Measurements from ENCODE around the gene PRKCH.

Gene PRKCH

DNA sequence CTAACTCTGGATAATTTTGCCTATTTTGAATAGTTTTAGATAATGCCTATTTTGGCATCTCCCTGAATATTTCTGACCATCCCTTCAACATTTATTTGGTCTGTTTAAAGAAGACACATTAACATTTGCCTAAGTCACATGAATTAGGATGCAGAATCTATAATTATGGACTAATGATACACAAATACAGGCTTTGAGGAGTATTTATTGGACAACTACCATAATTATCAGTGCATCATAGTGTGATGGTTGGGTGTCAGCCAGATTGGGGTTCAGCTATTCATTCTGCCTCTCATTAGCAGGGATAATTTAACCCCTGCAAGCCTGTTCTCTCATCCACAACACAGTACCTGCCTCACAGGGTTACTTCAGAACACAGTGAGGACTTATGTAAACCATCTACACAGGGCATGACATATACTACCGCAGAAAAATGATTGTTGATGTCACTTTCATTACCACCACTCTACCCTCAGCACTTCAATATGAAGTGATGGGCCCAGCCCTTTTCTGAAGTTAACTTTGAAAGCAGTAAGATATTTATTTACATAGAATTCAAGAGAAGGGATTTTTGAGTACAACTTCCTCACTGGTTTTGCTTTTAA is 14.4 kb downstream of the PRKCH start:
- no peak overlapping the region for H3K27ac ChIP-seq (ENCODE audit: low read depth, low read length)

GRCh38 chr14:61337893-61338292 is 16.5 kb downstream of the PRKCH start:
- H3K79me2 ChIP-seq (ENCODE audit: control insufficient read depth, insufficient read depth, low read length, unreplicated experiment): no peaks in the 10 kb centered on the region
- no peaks in the 10 kb centered on the region for H3K27me3 ChIP-seq (ENCODE audit: insufficient read depth, low read length)
- H3K27ac ChIP-seq (ENCODE audit: low read depth, low read length): no peak overlapping the region
- no peaks in the 10 kb centered on the region for H3K4me1 ChIP-seq (ENCODE audit: control insufficient read depth, insufficient read depth, low read length, unreplicated experiment)
- no peak overlapping the region for H3K4me3 ChIP-seq (ENCODE audit: low read depth, low read length)
- H2AFZ ChIP-seq (ENCODE audit: low read length, unreplicated experiment): no peak overlapping the region
- H3K36me3 ChIP-seq (ENCODE audit: insufficient read depth, low read length): no peaks in the 10 kb centered on the region

More for the DNA sequence above, 14.4 kb downstream of the PRKCH start:
- H3K27me3 ChIP-seq (ENCODE audit: insufficient read depth, low read length): no peaks in the 10 kb centered on the region
- no peaks in the 10 kb centered on the region for H3K79me2 ChIP-seq (ENCODE audit: control insufficient read depth, insufficient read depth, low read length, unreplicated experiment)
- H2AFZ ChIP-seq (ENCODE audit: low read length, unreplicated experiment): no peak overlapping the region
- H3K36me3 ChIP-seq (ENCODE audit: insufficient read depth, low read length): no peaks in the 10 kb centered on the region
- H3K4me3 ChIP-seq (ENCODE audit: low read depth, low read length): no peak overlapping the region
- H3K4me1 ChIP-seq (ENCODE audit: control insufficient read depth, insufficient read depth, low read length, unreplicated experiment): no peaks in the 10 kb centered on the region

GRCh38 chr14:61338457-61338856 is 17.1 kb downstream of the PRKCH start:
- no peak overlapping the region for H3K27ac ChIP-seq (ENCODE audit: low read depth, low read length)
- H2AFZ ChIP-seq (ENCODE audit: low read length, unreplicated experiment): no peak overlapping the region
- H3K27me3 ChIP-seq (ENCODE audit: insufficient read depth, low read length): no peaks in the 10 kb centered on the region
- no peaks in the 10 kb centered on the region for H3K79me2 ChIP-seq (ENCODE audit: control insufficient read depth, insufficient read depth, low read length, unreplicated experiment)
- H3K4me1 ChIP-seq (ENCODE audit: control insufficient read depth, insufficient read depth, low read length, unreplicated experiment): peaks cover under 1% of the 10 kb centered on the region
- H3K4me3 ChIP-seq (ENCODE audit: low read depth, low read length): no peak overlapping the region
- H3K36me3 ChIP-seq (ENCODE audit: insufficient read depth, low read length): no peaks in the 10 kb centered on the region

DNA sequence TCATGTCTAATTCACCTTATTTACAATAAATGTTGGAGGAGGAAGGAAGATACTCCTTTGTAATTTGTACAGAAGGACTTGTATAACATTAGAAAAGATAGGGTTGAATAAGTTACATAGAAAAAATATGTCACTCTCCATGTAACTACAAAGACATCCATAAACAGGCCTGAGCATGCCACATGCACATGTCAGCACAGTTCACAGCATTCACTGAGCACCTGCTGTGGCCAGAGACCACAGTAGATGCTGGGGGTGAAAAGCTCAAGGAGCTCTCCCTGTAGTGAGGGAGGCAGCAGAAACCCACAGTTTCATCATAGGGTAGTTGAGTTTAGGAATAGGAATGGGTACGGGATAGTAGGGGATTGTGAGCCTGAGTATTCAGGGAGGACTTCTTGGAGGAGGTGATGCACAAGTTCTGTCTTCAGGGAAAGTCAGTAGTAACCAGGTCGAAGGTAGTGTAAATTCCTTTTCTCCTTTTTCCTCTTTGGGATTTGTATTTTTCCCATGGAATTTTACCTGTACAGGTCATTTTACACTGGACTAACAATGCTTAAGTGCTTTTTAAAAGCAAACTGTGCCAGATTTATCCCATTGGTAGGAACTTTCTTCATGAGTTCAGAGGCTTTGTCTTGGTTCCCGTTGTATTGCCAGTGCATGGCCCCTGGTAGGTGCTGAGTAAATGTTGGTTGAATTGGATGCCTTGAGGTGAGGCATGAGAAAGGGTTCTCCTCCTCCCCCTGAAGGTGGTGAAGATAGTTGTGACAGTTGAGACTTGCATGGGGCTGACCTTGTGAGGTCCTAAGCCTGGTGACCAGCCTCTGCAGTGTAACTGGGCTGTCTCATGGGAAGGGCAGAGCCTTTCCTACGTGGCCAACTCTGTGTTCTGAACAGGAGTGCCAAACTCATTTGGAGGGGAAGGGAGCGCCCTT is 20.2 kb downstream of the PRKCH start:
- no peak overlapping the region for H3K4me3 ChIP-seq (ENCODE audit: low read depth, low read length)
- no peaks in the 10 kb centered on the region for H3K79me2 ChIP-seq (ENCODE audit: control insufficient read depth, insufficient read depth, low read length, unreplicated experiment)
- H3K27ac ChIP-seq (ENCODE audit: low read depth, low read length): no peak overlapping the region
- no peaks in the 10 kb centered on the region for H3K27me3 ChIP-seq (ENCODE audit: insufficient read depth, low read length)
- peaks cover 9% of the 10 kb centered on the region for H3K4me1 ChIP-seq (ENCODE audit: control insufficient read depth, insufficient read depth, low read length, unreplicated experiment)
- H3K36me3 ChIP-seq (ENCODE audit: insufficient read depth, low read length): no peaks in the 10 kb centered on the region
- H2AFZ ChIP-seq (ENCODE audit: low read length, unreplicated experiment): no peak overlapping the region

DNA sequence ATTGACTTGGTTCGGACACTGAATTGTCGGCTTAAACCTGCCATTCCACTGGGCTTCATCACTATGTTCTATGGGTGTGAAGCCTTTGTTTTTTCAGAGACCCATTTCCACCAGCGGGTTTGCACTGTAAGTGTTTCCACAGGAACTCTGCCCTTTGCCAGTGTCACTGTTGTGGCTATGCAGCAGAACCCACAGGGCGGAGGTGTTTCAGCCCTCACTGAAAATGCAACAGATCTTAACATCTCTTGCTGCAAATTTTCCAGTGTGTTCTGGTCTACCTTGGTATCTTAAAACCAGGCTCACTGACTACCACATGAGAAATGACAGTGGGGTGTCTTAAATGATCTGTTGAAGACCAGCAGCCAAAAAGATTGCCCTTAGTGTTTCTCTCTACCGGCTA is 21.1 kb downstream of the PRKCH start:
- no peaks in the 10 kb centered on the region for H3K79me2 ChIP-seq (ENCODE audit: control insufficient read depth, insufficient read depth, low read length, unreplicated experiment)
- H2AFZ ChIP-seq (ENCODE audit: low read length, unreplicated experiment): no peak overlapping the region
- no peak overlapping the region for H3K4me3 ChIP-seq (ENCODE audit: low read depth, low read length)
- H3K4me1 ChIP-seq (ENCODE audit: control insufficient read depth, insufficient read depth, low read length, unreplicated experiment): peaks cover 17% of the 10 kb centered on the region
- H3K27ac ChIP-seq (ENCODE audit: low read depth, low read length): no peak overlapping the region
- no peaks in the 10 kb centered on the region for H3K36me3 ChIP-seq (ENCODE audit: insufficient read depth, low read length)
- no peaks in the 10 kb centered on the region for H3K27me3 ChIP-seq (ENCODE audit: insufficient read depth, low read length)

- H3K36me3 ChIP-seq (ENCODE audit: insufficient read depth, low read length): no peaks in the 10 kb centered on the region
- no peak overlapping the region for H3K27ac ChIP-seq (ENCODE audit: low read depth, low read length)
- H2AFZ ChIP-seq (ENCODE audit: low read length, unreplicated experiment): no peak overlapping the region
- peaks cover 17% of the 10 kb centered on the region for H3K4me1 ChIP-seq (ENCODE audit: control insufficient read depth, insufficient read depth, low read length, unreplicated experiment)
- no peak overlapping the region for H3K4me3 ChIP-seq (ENCODE audit: low read depth, low read length)
- no peaks in the 10 kb centered on the region for H3K79me2 ChIP-seq (ENCODE audit: control insufficient read depth, insufficient read depth, low read length, unreplicated experiment)
- H3K27me3 ChIP-seq (ENCODE audit: insufficient read depth, low read length): no peaks in the 10 kb centered on the region
These were observed 21.6 kb downstream of the PRKCH start for GRCh38 chr14:61342932-61343331.

DNA sequence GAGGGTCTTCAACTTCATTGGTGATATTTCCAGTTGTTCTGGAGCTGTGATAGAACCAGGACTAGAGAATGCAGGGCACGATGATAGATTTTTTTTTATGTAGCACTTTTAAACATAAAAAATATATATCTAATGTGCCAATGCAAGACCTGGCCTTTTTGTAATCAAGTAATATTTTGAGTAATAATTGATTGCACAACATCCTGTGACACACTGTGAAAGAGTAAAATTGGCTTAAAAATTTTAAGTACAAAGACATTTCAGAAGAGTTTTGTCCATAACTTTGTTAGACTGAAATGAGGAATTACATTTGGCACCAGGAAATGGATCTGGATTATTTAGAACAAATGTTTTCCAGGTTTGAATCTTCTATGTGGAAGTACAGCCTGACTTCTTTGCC is 22.1 kb downstream of the PRKCH start:
- Histone ChIP-seq H3K4me1 (ENCODE audit: control insufficient read depth, insufficient read depth, low read length, unreplicated experiment) (peaks cover 17% of the 10 kb centered on the region), H3K27me3 (ENCODE audit: insufficient read depth, low read length) (no peaks in the 10 kb centered on the region), H3K36me3 (ENCODE audit: insufficient read depth, low read length) (no peaks in the 10 kb centered on the region), H2AFZ (ENCODE audit: low read length, unreplicated experiment) (peak overlapping the region; percentile 19), H3K79me2 (ENCODE audit: control insufficient read depth, insufficient read depth, low read length, unreplicated experiment) (no peaks in the 10 kb centered on the region), H3K4me3 (ENCODE audit: low read depth, low read length) (no peak overlapping the region), H3K27ac (ENCODE audit: low read depth, low read length) (peak overlapping the region; percentile 53)

GRCh38 chr14:61343991-61344405 is 22.6 kb downstream of the PRKCH start:
- H2AFZ ChIP-seq (ENCODE audit: low read length, unreplicated experiment): peak overlapping the region; percentile 19

DNA sequence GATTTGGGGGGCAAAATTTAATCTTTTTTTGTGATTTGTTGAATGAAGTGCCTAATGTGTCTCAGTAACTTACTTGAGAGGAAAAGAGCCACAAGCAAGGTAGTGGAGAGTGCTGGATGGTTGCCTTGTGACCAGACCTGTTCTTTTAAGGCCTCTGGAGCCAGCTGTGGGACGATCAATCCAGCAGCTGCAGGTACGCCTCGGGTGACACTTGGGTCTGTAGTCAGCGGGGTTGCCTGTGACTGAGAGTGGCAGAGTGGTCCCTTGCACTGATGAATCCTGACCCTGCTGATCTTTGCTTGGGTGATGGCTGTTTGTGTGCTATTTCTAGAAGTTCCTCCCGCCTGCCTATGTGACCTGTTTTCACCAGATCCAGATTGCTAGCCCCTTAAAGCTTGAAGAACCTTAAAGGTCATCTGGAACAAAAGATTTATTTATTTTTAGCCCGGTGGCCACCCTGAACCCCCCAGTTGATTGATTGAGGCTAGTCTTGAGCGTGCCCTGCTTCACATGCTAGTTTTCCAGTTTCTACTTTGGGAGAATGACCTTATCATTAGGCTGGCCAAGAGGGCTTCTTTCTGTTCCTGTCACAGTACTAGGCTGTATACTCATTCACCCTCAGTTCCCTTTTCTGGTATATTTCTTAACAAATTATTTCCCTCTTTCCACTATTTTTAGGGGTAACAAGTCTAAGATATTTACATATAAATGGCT is 23.2 kb downstream of the PRKCH start:
- H3K4me3 ChIP-seq (ENCODE audit: low read depth, low read length): no peak overlapping the region
- peaks cover 17% of the 10 kb centered on the region for H3K4me1 ChIP-seq (ENCODE audit: control insufficient read depth, insufficient read depth, low read length, unreplicated experiment)
- H3K27ac ChIP-seq (ENCODE audit: low read depth, low read length): no peak overlapping the region
- H3K79me2 ChIP-seq (ENCODE audit: control insufficient read depth, insufficient read depth, low read length, unreplicated experiment): no peaks in the 10 kb centered on the region
- no peaks in the 10 kb centered on the region for H3K27me3 ChIP-seq (ENCODE audit: insufficient read depth, low read length)
- H3K36me3 ChIP-seq (ENCODE audit: insufficient read depth, low read length): no peaks in the 10 kb centered on the region
- no peak overlapping the region for H2AFZ ChIP-seq (ENCODE audit: low read length, unreplicated experiment)

More at GRCh38 chr14:61343991-61344405, 22.6 kb downstream of the PRKCH start:
- Histone ChIP-seq H3K27ac (ENCODE audit: low read depth, low read length) (peak overlapping the region; percentile 53), H3K27me3 (ENCODE audit: insufficient read depth, low read length) (no peaks in the 10 kb centered on the region), H3K4me3 (ENCODE audit: low read depth, low read length) (no peak overlapping the region), H3K36me3 (ENCODE audit: insufficient read depth, low read length) (no peaks in the 10 kb centered on the region), H3K79me2 (ENCODE audit: control insufficient read depth, insufficient read depth, low read length, unreplicated experiment) (no peaks in the 10 kb centered on the region), H3K4me1 (ENCODE audit: control insufficient read depth, insufficient read depth, low read length, unreplicated experiment) (peaks cover 17% of the 10 kb centered on the region)

- H3K36me3 ChIP-seq (ENCODE audit: insufficient read depth, low read length): no peaks in the 10 kb centered on the region
- H3K4me3 ChIP-seq (ENCODE audit: low read depth, low read length): no peak overlapping the region
- no peaks in the 10 kb centered on the region for H3K27me3 ChIP-seq (ENCODE audit: insufficient read depth, low read length)
- H3K27ac ChIP-seq (ENCODE audit: low read depth, low read length): no peak overlapping the region
- no peaks in the 10 kb centered on the region for H3K79me2 ChIP-seq (ENCODE audit: control insufficient read depth, insufficient read depth, low read length, unreplicated experiment)
- peaks cover 17% of the 10 kb centered on the region for H3K4me1 ChIP-seq (ENCODE audit: control insufficient read depth, insufficient read depth, low read length, unreplicated experiment)
- no peak overlapping the region for H2AFZ ChIP-seq (ENCODE audit: low read length, unreplicated experiment)
These were observed 23.7 kb downstream of the PRKCH start for GRCh38 chr14:61345151-61345482.
